A673 (cell line): ENCODE results near the gene ALDH1L1. TPM values are rescaled to one million over a fixed set of nuclear protein-coding genes. Genes with fewer than 3 reads are reported as not detected.

Source experiments
- BruUV-seq: library from RNA; stranded (reverse); fragments of 400-500 nt; replicated peaks from 2 replicates; lab custom pipeline; 2021; lab: Mats Ljungman, UMichigan
- CTCF ChIA-PET: fragments of 300-600 bp; sonication (Branson Sonifier 250); formaldehyde crosslinking; loops from one replicate; lab custom pipeline; 2022; ENCODE audit warnings: antibody characterized with exemption; lab: Charles Lee
- POLR2A ChIA-PET: fragments of 300-600 bp; sonication (Branson Sonifier 250); formaldehyde crosslinking; loops from one replicate; lab custom pipeline; 2022; ENCODE audit warnings: antibody characterized with exemption; ENCODE audit not compliant: low non-redundant PET; lab: Charles Lee
- DNase-seq: peaks from one replicate; pipeline ENCODE4 v3.0.0-alpha.2; 2015; ENCODE audit warnings: low spot score
- H3K27ac ChIP-seq: fragments of 200-600 bp; sonication (generic); 2 replicates; pipeline ENCODE4 v1.5.1; 2016; ENCODE audit warnings: mixed run types, low read depth, mild to moderate bottlenecking, mixed read lengths, antibody characterized with exemption, low read length; ENCODE audit not compliant: poor library complexity, severe bottlenecking
- H3K27me3 ChIP-seq: fragments of 200-600 bp; sonication (generic); replicated peaks from 2 replicates; pipeline ENCODE4 v1.6.1; 2017; ENCODE audit warnings: mixed run types, low read depth, mild to moderate bottlenecking, mixed read lengths, antibody characterized with exemption, low read length; ENCODE audit not compliant: insufficient read depth, poor library complexity
- H3K36me3 ChIP-seq: fragments of 200-600 bp; sonication (generic); 2 replicates; pipeline ENCODE4 v1.6.1; 2016; ENCODE audit warnings: mixed run types, mild to moderate bottlenecking, mixed read lengths, antibody characterized with exemption, low read length; ENCODE audit not compliant: insufficient read depth, poor library complexity, severe bottlenecking
- H3K4me1 ChIP-seq: fragments of 200-600 bp; sonication (generic); 2 replicates; pipeline ENCODE4 v1.6.1; 2017; ENCODE audit warnings: mixed run types, mild to moderate bottlenecking, mixed read lengths, antibody characterized with exemption, low read length; ENCODE audit not compliant: insufficient read depth, poor library complexity, severe bottlenecking
- H3K4me3 ChIP-seq: fragments of 200-600 bp; sonication (generic); 2 replicates; pipeline ENCODE4 v1.5.1; 2016; ENCODE audit warnings: low read depth, mixed run types, mild to moderate bottlenecking, mixed read lengths, low read length; ENCODE audit not compliant: poor library complexity, severe bottlenecking
- H3K9me3 ChIP-seq: fragments of 200-600 bp; sonication (generic); 2 replicates; pipeline ENCODE4 v1.6.1; 2016; ENCODE audit warnings: mixed run types, low read depth, mild to moderate bottlenecking, mixed read lengths, antibody characterized with exemption, low read length; ENCODE audit not compliant: poor library complexity, severe bottlenecking
- EZH2 ChIP-seq: fragments of 200-600 bp; sonication (generic); IDR thresholded peaks from 2 replicates; pipeline ENCODE4 v1.6.1; 2017; ENCODE audit warnings: borderline replicate concordance, low read depth, mild to moderate bottlenecking, mixed read lengths, antibody characterized with exemption, low read length; ENCODE audit not compliant: poor library complexity, severe bottlenecking
- intact Hi-C: fragments of 100-400 bp; cut with micrococcal nuclease; formaldehyde crosslinking; loops from one replicate; pipeline ENCODE4 v1.10.0; 2022; ENCODE audit not compliant: unreplicated experiment
- total RNA-seq: library from RNA; stranded (reverse); gene quantifications from 2 replicates; pipeline ENCODE4 v1.2.3, GENCODE V29; 2021
- TF ChIP-seq, protein P1 (sequence below): fragments of 300-800, 200-600 bp; sonication (generic); conservative IDR thresholded peaks from 2 replicates; pipeline ENCODE4 v1.5.1; 2017; ENCODE audit warnings: low read depth, mild to moderate bottlenecking, antibody characterized with exemption, low read length, moderate library complexity, mixed read lengths

ALDH1L1 gene
- total RNA-seq, 1 experiment from 2014 or later = 16.9 TPM

DNA sequence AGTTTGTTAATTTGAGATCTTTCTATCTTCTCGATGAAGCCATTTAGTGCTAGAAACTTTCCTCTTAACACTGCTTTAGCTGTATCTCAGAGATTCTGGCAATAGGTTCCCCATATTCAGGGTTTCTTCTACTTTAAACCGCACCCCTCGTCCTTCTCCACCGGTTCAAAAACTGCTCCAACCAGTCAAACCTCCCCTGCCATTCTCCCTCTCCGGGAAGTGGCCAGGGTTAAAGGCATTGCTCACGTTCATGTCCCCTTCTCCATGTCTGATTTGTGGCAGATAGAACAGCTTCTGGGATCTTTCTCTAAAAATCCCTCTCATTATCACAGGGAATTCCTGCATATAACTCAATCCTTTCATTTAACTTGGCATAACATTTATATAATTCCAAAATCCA, 14.4 kb downstream of the ALDH1L1 start:
- H3K27me3 ChIP-seq = no peaks in the 10 kb centered on the region
- H3K36me3 ChIP-seq = no peaks in the 10 kb centered on the region
- H3K9me3 ChIP-seq = no peaks in the 10 kb centered on the region
- BruUV-seq = no TSS peak
- no peak for DNase-seq
- no peak overlapping the region for H3K4me3 ChIP-seq
- no peak overlapping the region for H3K27ac ChIP-seq
- ChIA-PET CTCF (no interaction called here), POLR2A (no interaction called here)
- peaks cover 43% of the 10 kb centered on the region for H3K4me1 ChIP-seq
- TF ChIP-seq, protein P1, sequence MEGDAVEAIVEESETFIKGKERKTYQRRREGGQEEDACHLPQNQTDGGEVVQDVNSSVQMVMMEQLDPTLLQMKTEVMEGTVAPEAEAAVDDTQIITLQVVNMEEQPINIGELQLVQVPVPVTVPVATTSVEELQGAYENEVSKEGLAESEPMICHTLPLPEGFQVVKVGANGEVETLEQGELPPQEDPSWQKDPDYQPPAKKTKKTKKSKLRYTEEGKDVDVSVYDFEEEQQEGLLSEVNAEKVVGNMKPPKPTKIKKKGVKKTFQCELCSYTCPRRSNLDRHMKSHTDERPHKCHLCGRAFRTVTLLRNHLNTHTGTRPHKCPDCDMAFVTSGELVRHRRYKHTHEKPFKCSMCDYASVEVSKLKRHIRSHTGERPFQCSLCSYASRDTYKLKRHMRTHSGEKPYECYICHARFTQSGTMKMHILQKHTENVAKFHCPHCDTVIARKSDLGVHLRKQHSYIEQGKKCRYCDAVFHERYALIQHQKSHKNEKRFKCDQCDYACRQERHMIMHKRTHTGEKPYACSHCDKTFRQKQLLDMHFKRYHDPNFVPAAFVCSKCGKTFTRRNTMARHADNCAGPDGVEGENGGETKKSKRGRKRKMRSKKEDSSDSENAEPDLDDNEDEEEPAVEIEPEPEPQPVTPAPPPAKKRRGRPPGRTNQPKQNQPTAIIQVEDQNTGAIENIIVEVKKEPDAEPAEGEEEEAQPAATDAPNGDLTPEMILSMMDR = no peak
- TF ChIP-seq EZH2 = no peak
- intact Hi-C loops = no loop called here

DNA sequence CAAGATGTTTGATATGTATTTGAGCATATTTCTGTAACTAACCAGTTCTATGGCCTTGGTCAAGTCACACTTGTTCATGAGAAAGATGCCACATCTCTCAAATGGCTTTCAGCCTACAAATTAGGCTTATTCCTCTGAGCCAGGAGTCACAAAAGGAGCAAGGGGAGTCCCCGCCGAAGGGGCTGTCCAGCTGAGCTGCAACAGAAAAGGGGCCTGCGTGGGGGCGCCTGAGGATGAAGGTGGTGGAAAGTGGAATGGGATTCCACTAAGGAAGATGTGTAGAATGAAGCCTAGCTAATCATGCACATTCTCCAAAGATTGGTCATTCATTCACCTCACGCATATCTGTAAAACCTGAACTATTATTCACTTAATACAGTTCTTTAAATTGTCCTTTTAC, 19.1 kb downstream of the ALDH1L1 start:
- intact Hi-C loops = no loop called here
- H3K9me3 ChIP-seq = no peaks in the 10 kb centered on the region
- peaks cover 10% of the 10 kb centered on the region for H3K4me1 ChIP-seq
- ChIA-PET POLR2A (no interaction called here), CTCF (interaction anchor here (0.6 kb wide), 1 partner anchor 227 kb away, joined by 3 read pairs; no protein-coding TSS in a partner anchor)
- H3K4me3 ChIP-seq = no peak overlapping the region
- H3K36me3 ChIP-seq = no peaks in the 10 kb centered on the region
- no peak for DNase-seq
- H3K27me3 ChIP-seq = no peaks in the 10 kb centered on the region
- H3K27ac ChIP-seq = no peak overlapping the region
- TF ChIP-seq, protein P1 = no peak
- no peak for TF ChIP-seq EZH2
- BruUV-seq = no TSS peak

DNA sequence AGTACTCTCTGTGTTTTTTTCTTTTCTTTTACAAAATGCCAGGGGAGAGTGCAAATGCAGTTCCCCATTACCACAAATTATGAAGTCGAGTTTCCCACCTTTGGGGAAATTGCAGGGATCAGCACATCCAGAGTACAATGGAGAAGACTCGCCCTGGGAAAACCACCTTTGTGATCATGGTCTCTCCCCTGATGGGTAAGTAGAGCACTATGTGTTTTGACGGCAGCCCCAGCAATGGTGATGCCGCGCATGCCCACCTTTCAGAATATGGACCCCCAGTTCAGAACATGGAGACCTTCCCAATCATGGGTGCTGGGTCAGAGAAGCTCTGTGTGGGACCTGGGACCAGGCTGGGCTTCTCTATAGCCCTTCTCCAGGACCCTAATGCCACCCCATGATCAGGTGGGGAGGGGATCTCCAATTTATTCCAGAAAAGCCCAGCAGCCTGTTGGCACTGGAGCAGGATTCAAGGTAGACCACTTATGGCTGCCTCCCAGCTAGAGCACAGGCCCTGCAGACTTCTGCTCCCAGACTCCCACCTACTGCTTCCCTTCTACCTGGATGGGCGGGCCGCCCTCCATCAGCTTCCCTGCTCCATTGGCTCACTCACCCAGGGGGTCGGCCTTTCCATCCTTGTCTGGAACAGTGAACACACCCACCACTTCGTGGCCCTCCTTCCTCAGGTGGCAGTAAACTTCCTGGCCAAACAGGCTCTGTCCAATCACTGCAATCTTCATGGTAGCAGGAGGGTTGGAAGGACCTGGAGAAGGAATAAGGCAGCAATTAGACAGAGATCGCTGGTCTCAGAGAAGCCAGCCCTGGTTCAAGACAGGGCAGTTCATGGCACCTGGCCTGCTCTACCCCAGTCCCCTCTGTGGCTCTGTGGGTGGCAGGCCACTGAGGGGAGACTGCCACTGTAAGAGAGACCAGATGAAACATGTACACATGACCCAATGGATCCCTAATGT, 19.9 kb downstream of the ALDH1L1 start:
- intact Hi-C loops = no loop called here
- H3K36me3 ChIP-seq = no peaks in the 10 kb centered on the region
- CTCF ChIA-PET = interaction anchor here (0.6 kb wide), 1 partner anchor 228 kb away, joined by 3 read pairs; no protein-coding TSS in a partner anchor
- no peak overlapping the region for H3K4me3 ChIP-seq
- no peak for DNase-seq
- TF ChIP-seq EZH2 = no peak
- TF ChIP-seq, protein P1 = no peak
- H3K9me3 ChIP-seq = no peaks in the 10 kb centered on the region
- H3K4me1 ChIP-seq = peaks cover 10% of the 10 kb centered on the region
- H3K27me3 ChIP-seq = no peaks in the 10 kb centered on the region
- BruUV-seq = no TSS peak
- H3K27ac ChIP-seq = no peak overlapping the region
- POLR2A ChIA-PET = no interaction called here
